K562 treated with DMSO at 1 percent for 4 hours (cell line): ENCODE data around the gene KRTAP13-4. TPM values are rescaled to one million over a fixed set of nuclear protein-coding genes. Genes with fewer than 3 reads are reported as not detected.

Experiments used
- total RNA-seq: library from RNA; unstranded; fragments of 300-600 nt; gene quantifications from 2 replicates; pipeline ENCODE4 v1.2.3, GENCODE V29; 2022; ENCODE audit not compliant: insufficient read depth

Gene KRTAP13-4
- total RNA-seq, result not detected in 2 replicates

GRCh38 chr21:30430170-30430655, at the start of gene KRTAP13-4:
Gene KRTAP13-4 (plus strand): TSS chr21:30430220. CDS start chr21:30430276, 56 bp downstream.

GRCh38 chr21:30395731-30396130, 34.3 kb upstream of the KRTAP13-4 start, which contains the start of gene KRTAP13-1:
Gene KRTAP13-1 (plus strand): TSS chr21:30396031. CDS start chr21:30396087, 56 bp downstream.

GRCh38 chr21:30425826-30426225, 4.2 kb upstream of the KRTAP13-4 start, which contains the start of gene KRTAP13-3:
Gene KRTAP13-3 (minus strand): TSS chr21:30425926. CDS start chr21:30425912, 14 bp downstream.

GRCh38 chr21:30439975-30440374, 10.0 kb downstream of the KRTAP13-4 start, which contains the start of gene KRTAP15-1:
Gene KRTAP15-1 (plus strand): TSS chr21:30440275. CDS start chr21:30440328, 53 bp downstream.

GRCh38 chr21:30480145-30480544, 50.1 kb downstream of the KRTAP13-4 start, which contains the start of gene KRTAP19-1:
Gene KRTAP19-1 (minus strand): TSS chr21:30480367. CDS start chr21:30480317, 50 bp downstream.

Other genes with a start within 250 kb of the KRTAP13-4 start
- not detected in 2 replicates for gene CLDN8, start 214.1 kb upstream of the KRTAP13-4 start, total RNA-seq
- gene KRTAP24-1, start 147.3 kb upstream of the KRTAP13-4 start, total RNA-seq, result not detected in 2 replicates
- gene KRTAP25-1, start 140.7 kb upstream of the KRTAP13-4 start, total RNA-seq, result not detected in 2 replicates
- gene KRTAP26-1, start 109.9 kb upstream of the KRTAP13-4 start, total RNA-seq, result not detected in 2 replicates
- gene KRTAP27-1, start 92.5 kb upstream of the KRTAP13-4 start, total RNA-seq, result not detected in 2 replicates
- gene KRTAP23-1, start 81.6 kb upstream of the KRTAP13-4 start, total RNA-seq, result not detected in 2 replicates
- gene KRTAP13-2, start 57.9 kb upstream of the KRTAP13-4 start, total RNA-seq, result not detected in 2 replicates
- not detected in 2 replicates for gene KRTAP13-1, start 34.2 kb upstream of the KRTAP13-4 start, total RNA-seq
- not detected in 2 replicates for gene KRTAP13-3, start 4.3 kb upstream of the KRTAP13-4 start, total RNA-seq
- not detected in 2 replicates for gene KRTAP15-1, start 10.1 kb downstream of the KRTAP13-4 start, total RNA-seq
- gene KRTAP19-1, start 50.1 kb downstream of the KRTAP13-4 start, total RNA-seq, result not detected in 2 replicates
- gene KRTAP19-2, start 57.2 kb downstream of the KRTAP13-4 start, total RNA-seq, result not detected in 2 replicates
- not detected in 2 replicates for gene KRTAP19-3, start 61.8 kb downstream of the KRTAP13-4 start, total RNA-seq
- gene KRTAP19-4, start 66.9 kb downstream of the KRTAP13-4 start, total RNA-seq, result not detected in 2 replicates
- not detected in 2 replicates for gene KRTAP19-5, start 71.9 kb downstream of the KRTAP13-4 start, total RNA-seq
- not detected in 2 replicates for gene KRTAP19-6, start 111.6 kb downstream of the KRTAP13-4 start, total RNA-seq
- gene KRTAP19-7, start 131.1 kb downstream of the KRTAP13-4 start, total RNA-seq, result not detected in 2 replicates
- not detected in 2 replicates for gene KRTAP22-2, start 160.2 kb downstream of the KRTAP13-4 start, total RNA-seq
- gene KRTAP6-3, start 162.2 kb downstream of the KRTAP13-4 start, total RNA-seq, result not detected in 2 replicates
- not detected in 2 replicates for gene KRTAP6-2, start 168.7 kb downstream of the KRTAP13-4 start, total RNA-seq
- not detected in 2 replicates for gene KRTAP22-1, start 170.9 kb downstream of the KRTAP13-4 start, total RNA-seq
- gene KRTAP6-1, start 183.7 kb downstream of the KRTAP13-4 start, total RNA-seq, result not detected in 2 replicates
- gene KRTAP20-1, start 186.2 kb downstream of the KRTAP13-4 start, total RNA-seq, result not detected in 2 replicates
- not detected in 2 replicates for gene KRTAP20-4, start 190.4 kb downstream of the KRTAP13-4 start, total RNA-seq
- gene KRTAP20-2, start 205.0 kb downstream of the KRTAP13-4 start, total RNA-seq, result not detected in 2 replicates
- not detected in 2 replicates for gene KRTAP20-3, start 212.6 kb downstream of the KRTAP13-4 start, total RNA-seq